HG03039 (cell line): ENCODE results near the gene LMO3.

Source experiments
- ATAC-seq: cut with Tn5 transposase; IDR thresholded peaks from one replicate; pipeline ENCODE4 v1.9.1; 2021; ENCODE audit warnings: mild to moderate bottlenecking, moderate library complexity; ENCODE audit not compliant: unreplicated experiment

Gene LMO3

GRCh38 chr12:16606117-16606200, at the start of gene LMO3:
Gene LMO3 (minus strand): TSS chr12:16606162. CDS start chr12:16600860, 5,302 bp downstream.
- no peak for ATAC-seq

GRCh38 chr12:16636435-16637055, 30.6 kb upstream of the LMO3 start:
- peak; percentile 83 for ATAC-seq

- no peak for ATAC-seq
Observed at GRCh38 chr12:16634786-16635185, 28.8 kb upstream of the LMO3 start.

- ATAC-seq, result no peak
Observed at GRCh38 chr12:16626991-16627390, 21.0 kb upstream of the LMO3 start.

GRCh38 chr12:16622338-16622737, 16.4 kb upstream of the LMO3 start:
- peak; percentile 61 for ATAC-seq

- ATAC-seq, result no peak
Observed at GRCh38 chr12:16619537-16619936, 13.6 kb upstream of the LMO3 start.

- no peak for ATAC-seq
Observed at GRCh38 chr12:16618256-16618655, 12.3 kb upstream of the LMO3 start.

- ATAC-seq, result no peak
Observed at GRCh38 chr12:16613199-16613598, 7.2 kb upstream of the LMO3 start.

- no peak for ATAC-seq
Observed at GRCh38 chr12:16612647-16613046, 6.7 kb upstream of the LMO3 start.

GRCh38 chr12:16611146-16611545, 5.2 kb upstream of the LMO3 start:
- ATAC-seq, result no peak

GRCh38 chr12:16610743-16611142, 4.8 kb upstream of the LMO3 start:
- ATAC-seq, result no peak

- ATAC-seq, result no peak
Observed at GRCh38 chr12:16610001-16610585, 4.1 kb upstream of the LMO3 start.

GRCh38 chr12:16608946-16609539, 3.1 kb upstream of the LMO3 start:
- no peak for ATAC-seq

GRCh38 chr12:16607906-16608775, 2.2 kb upstream of the LMO3 start:
- no peak for ATAC-seq

- no peak for ATAC-seq
Observed at GRCh38 chr12:16606991-16607390, 1.0 kb upstream of the LMO3 start.

GRCh38 chr12:16606201-16606849, 363 bp upstream of the LMO3 start:
- peak; percentile 50 for ATAC-seq

GRCh38 chr12:16605642-16606116, 283 bp downstream of the LMO3 start:
- ATAC-seq, result no peak

GRCh38 chr12:16604596-16605252, 1.2 kb downstream of the LMO3 start:
- ATAC-seq, result no peak

GRCh38 chr12:16603916-16604575, 1.9 kb downstream of the LMO3 start:
- ATAC-seq, result no peak

GRCh38 chr12:16603260-16603915, 2.6 kb downstream of the LMO3 start:
- ATAC-seq, result no peak
